NCI-H526 (cell line): ENCODE results near the gene KIF1A.

Source experiments
- DNase-seq, 2 experiments: peaks; one replicate each; lab custom pipeline; 2025; lab: John Stamatoyannopoulos, UW

Gene KIF1A

DNA sequence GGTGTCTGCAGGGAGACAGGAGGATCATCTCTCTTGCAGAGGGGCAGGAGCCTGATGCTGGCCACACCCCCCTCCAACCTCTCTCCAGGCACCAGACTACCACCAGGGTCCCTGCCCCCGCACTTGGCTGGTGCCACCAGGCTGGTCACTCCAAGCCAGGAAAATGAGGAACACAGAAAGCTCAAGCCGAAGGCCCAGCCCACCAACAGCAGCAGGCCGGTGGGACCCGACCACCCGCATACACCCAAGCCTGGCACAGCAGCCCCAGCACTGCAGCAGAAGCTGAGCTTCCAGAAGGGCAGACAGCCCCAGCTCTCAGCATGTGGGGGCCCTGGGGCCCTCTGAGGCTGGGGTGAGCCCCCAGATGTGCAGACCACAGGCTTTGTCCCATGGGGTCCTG, 52.7 kb downstream of the KIF1A start:
- DNase-seq, result no peak

DNA sequence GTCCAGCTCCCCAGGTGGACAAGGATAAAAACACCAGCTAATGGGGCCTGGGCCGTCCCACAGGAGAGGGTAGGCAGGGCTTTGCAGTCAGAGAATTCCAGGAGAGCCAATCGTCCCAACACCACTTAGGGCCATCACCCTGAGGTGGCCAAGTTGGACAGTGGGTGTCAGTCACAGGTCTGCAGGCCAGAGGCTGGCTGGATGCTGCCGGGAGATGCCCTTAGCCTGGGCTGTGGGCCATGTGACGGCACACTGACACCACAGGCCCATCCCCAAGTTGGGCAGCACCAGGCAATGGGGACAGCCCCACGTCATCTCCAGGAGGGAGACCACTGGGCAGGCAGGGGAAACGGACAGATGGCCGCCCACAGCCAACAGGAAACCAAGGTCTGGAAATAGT, 53.9 kb downstream of the KIF1A start:
- DNase-seq, result no peak

- no peak for DNase-seq
Measured at GRCh38 chr2:240765007-240765406, 55.0 kb downstream of the KIF1A start.

- DNase-seq, result no peak
Measured at GRCh38 chr2:240764605-240765004, 55.4 kb downstream of the KIF1A start.

DNA sequence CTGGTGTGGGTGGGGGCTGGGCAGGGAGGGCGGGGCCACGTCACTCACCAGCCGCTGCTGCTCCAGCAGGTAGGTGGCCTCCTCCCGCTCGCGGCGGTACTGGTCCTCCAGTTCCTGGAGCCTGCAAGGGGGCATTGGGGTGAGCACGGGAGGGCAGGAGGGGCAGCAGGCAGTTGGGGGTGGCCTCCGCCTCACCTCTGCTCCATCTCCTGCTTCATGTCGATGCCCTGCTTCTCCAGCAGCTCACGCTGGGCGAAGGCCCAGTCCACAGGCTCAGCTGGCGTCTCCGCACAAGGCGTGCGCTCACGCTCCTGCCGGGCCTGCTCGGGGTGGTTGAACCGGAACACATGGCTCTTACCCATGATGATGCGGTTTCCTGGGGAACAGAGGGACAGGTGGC, 57.0 kb downstream of the KIF1A start:
- DNase-seq, result no peak

DNA sequence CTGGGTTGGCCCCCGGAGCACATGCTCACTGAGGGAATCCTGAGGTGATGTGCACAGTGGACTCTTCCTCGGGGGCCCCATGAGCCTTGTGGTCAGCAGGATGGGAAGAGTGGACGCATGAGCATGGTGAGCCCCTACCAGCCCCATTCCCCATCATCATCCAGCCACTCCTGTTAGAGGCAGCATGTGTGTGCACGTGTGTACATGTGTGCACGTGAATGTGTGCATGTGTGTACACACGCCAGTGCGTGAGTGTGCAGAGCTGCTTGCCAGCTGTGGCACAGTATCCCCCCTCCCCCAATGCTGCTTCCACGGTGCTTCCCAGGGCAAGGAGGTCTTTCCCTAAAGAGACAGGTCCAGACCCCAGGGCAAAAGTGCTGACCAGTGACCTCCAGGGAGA, 57.8 kb downstream of the KIF1A start:
- no peak for DNase-seq

DNA sequence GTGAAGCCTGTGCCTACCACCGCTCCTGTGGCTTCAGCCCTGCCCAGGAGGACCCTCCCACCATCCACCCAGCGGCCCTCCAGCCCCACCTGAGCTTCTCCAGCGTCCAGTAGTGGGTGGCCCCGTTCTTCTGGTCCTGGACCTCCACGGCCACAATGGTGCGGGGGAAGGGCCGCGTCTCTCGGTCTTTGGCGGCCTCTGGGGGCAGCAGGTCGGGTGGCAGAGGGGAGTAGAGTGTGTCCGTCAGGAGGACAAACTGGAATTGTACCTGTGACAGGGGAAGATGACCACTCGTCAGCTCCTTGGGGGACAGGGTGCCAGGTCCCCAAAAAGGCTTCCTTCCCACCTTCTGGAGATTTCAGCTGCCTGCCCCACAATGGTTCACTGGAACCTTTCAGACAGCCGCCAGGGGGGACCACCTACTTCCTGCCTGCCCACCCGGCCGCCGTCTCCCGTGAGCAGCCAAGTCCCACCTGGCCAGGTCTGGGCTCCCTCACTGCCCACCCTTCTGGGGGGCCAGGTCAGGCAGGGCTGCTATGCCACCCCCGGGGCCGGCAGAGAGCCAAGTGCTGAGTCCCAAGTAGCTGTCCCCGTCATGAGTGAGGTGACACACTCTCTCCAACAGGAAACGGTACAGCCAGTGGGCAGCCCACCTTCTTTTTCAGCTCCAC, 59.3 kb downstream of the KIF1A start:
- no peak for DNase-seq

DNA sequence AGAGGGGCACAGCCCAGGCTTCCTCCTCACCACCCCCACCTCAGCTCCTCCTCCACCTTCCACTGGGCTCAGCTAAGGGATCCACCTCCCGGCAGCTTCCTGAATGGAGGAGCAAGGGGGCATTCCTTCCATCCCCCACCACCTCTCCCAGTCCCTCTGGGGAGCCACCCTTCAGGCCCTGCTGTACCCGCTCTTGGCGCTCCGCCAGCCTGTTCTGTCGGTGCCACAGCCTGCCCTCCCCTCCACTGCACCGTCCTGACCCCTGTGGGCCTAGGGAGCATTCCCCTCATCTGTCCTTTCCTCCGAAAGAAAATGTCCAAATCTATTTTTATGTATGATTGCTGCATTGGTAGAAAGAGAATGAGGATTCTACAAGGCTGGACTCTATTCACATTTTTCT, 59.9 kb downstream of the KIF1A start:
- no peak for DNase-seq

DNA sequence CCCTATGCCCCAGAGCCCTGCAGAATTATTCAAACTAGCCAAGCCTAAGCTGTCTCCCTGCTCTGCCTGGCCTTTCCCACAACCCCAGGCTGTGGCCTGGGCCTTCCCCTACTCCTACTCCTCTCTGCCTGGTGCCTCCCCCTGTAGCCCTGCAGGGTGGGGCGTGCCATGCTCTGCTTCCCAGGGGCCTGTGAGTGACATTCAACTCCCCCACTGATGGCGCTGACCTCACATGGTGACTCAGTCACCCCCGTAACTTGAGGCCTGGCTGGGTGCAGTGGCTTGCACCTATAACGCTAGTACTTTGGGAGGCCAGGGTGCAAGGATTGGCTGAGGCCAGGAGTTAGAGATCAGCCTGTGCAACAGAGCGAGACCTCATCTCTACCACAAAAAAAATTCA, 60.6 kb downstream of the KIF1A start:
- no peak for DNase-seq

GRCh38 chr2:240757086-240757614, 62.9 kb downstream of the KIF1A start:
- DNase-seq, result no peak

GRCh38 chr2:240752209-240752608, 67.8 kb downstream of the KIF1A start:
- DNase-seq, result no peak

- no peak for DNase-seq
Measured at GRCh38 chr2:240750409-240750808, 69.6 kb downstream of the KIF1A start.

DNA sequence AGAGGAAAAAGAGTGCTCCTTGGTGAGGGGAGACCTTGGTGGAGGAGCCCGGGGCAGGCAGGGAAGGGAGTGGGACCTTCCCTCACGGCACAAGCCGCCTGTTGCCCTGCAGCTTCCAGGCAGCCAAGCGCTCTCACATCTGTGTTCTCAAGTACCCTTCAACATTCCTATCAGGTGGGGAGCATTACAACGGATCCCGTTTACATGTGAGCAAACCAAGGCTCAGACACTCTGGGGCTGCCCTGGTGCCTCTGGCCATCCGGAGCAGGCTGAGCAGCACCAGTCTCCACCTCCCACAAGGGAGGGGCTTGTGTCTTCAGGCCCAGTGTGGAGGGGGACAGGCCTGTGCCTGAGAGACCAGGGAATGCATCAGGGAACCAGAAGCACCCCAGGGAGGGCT, 70.5 kb downstream of the KIF1A start:
- no peak for DNase-seq

DNA sequence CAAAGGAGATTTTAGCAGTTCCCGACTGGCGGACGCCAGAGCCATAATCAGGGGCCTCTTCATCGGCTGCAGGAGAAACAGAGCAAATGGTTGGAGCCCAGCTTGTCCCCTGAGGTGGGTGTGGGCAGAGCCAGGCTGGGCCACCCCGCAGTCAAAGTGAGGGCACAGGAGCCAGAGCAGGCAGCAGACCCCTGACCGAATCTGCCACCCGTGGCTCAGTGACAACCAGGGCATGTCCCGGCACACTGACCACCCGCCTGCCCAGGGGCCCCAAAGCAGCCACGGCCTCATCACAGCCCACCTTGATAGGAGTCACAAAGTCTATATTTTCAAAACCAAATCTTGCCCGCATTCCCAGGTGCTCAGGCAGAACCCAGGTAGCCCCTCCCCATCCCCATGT, 72.8 kb downstream of the KIF1A start:
- DNase-seq, result no peak

DNA sequence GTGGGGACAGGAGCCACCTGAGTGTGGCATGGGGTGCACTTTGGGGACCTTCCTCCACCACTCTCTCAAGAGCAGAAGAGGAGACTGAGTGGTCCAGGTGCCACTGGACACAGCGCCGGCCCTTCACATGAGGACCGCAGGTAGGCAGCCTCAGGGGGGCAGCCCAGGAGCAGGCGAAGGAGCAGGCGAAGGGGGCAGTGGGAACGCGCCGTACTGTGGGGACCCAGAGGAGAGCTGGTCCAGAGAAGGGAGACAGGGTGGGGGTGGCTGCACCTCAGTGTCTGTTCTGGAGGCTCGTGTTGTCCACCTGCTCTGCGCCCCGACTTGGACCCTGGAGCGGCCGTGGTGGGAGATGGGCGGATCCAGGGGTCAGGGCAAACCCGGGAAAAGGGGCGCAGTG, 73.3 kb downstream of the KIF1A start:
- DNase-seq, result no peak

DNA sequence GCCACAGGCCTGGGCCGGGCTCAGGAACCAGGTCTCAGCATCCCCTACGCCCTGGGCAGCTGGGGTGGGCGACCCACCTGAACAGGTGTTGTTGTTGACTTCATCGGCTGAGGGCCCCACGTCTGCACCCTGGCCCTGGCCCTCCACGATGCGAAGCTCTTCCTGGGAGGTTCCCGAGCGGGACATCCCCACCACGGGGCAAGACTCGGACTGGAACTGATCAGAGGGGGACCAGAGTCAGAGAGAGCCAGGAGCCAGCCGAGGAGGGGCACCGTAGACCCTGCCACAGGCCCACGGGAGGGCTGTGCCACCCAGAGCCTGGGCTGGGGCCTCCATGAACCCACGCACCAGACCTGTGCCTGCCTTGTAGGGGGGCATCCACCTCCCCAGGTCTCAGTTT, 74.1 kb downstream of the KIF1A start:
- no peak for DNase-seq

DNA sequence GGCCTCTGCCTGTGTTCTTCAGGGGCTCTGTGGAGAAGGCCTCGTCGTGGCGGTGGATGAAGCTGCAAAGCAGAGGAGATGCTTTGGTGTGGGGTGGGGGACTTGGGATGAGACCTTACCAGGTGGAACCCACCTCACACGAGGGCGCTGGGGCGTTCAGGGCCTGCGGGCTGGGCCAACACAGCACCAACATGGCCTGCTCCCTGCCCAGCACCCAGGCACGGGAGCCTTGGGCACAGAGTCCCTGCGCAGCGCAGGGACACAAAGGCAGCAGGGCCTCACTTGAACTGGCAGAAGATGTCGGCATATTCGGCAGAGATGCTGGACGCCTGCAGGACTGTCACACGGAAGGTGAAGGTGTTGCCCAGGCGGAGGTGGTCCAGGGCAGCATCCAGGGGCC, 74.6 kb downstream of the KIF1A start:
- no peak for DNase-seq

DNA sequence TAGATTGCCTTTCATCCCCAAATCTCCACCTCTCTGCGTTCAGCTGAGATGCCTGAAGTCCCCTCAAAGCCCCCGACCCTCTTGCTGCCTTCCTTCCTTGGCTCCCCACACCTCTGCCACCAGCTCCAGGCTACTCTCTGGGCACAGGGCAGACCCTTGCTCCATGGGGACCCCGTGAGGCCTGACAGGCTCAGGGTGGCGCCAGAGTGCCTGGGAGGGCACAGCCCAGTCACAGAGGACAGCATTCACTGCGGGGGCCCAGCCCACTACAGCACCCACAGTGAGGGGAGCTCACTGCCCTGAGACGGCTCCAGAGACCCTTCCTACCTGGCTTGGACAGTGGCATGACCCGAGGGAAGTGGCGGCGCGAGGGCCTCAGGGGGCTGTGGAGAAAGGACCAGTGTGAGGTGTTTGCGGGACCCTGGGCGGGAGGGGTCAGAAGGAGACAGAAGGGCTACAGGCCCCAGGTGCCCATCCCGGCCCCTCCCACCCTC, 77.4 kb downstream of the KIF1A start:
- DNase-seq, result no peak

DNA sequence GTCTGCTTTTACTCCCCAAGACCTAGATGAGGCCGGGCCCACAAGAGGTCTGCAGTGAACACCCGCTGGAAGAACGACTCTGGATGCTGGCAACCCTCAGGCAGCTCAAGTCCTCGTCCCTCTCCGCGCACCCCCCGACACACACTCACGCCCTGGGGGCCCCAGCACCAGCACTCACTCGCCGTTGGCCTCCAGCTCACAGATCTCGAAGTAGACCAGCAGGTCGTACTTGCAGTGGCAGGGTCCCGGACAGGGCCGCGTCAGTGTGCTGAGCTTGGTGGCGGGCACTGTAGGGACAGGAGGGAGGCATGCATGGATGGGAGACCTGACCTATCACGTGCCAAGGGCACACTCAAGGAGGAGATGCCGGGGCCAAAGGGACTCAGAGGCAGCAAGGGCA, 78.9 kb downstream of the KIF1A start:
- DNase-seq, result no peak

- DNase-seq, result no peak
Measured at GRCh38 chr2:240739797-240740196, 80.2 kb downstream of the KIF1A start.

GRCh38 chr2:240737958-240738357, 82.1 kb downstream of the KIF1A start:
- DNase-seq, result no peak

- no peak for DNase-seq
Measured at GRCh38 chr2:240737512-240737911, 82.5 kb downstream of the KIF1A start.

DNA sequence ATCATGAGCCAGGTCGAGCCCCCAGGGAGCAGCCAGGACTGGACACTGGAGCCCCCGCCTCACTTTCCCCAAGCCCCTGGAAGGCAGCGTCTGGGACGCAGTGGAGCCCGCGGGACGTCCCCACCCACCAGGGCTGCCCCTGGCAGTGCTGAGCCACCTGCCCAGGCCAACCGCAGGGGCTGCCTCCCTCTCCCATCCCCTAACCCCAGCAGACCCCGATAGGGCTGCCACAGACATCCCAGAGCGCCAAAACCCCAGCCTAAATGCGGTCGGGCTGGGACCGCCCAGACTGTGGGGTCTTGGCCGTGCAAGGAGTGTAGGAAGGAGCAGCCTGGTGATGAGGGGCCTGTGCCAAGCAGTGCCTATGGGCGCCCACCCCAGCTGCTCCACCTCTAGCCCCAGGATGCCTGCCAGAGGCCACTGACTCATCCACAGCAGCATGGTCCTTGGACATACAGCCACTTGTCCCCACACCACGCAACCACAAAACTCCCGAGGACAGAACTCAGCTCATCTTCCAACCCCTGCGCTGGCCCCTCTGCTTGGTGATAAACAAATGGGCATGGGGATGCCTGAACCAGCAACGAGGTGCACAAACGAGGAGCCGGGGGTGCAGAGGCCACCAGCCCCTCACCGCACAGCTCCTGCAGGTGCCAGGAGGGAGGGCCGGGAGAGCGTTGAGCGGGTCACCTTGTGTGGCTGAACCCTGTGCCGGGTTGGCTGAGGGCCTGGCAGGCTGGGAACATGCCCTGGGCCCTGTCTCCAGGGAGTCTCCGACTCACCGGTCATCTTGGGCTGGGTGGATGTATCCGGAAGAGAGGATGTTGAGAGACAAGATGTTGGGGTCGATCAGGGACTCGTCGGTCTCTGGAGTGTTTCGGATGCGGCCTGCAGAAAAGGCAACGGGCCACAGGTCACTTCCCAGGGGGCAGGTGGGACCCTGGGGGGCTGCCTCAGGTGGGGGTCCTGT, 83.5 kb downstream of the KIF1A start:
- no peak for DNase-seq
